Measurements from ENCODE around the gene ACER2.

ACER2 gene

DNA sequence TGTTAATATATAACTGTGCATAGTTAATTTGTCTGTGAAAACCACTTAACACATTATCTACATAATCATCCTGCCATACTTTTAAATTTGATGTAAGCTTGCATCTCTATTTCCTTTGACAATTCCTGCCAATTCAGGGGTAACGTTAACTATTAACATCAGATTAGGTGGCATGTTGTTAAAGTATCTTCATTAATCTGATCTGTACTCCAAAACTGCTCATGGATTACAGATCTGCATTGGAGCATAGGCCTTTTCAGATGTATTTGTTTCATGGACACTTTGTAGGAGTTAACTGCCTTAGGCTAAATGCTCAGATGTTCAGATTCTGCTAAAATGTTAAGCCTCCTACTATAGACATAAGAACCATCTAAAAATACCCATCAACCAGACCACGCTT lies 31.9 kb upstream of the ACER2 start:
- Mint-ChIP-seq H3K27me3 (ENCODE audit: low read depth) (no peaks in the 10 kb centered on the region), H3K4me3 (peak overlapping the region; percentile 59 to 71 (median 63)), H3K9me3 (no peaks in the 10 kb centered on the region), H3K27ac (peak overlapping the region; percentile 37 to 79 (median 44)), H3K36me3 (ENCODE audit: low read depth) (peaks cover 74% of the 10 kb centered on the region), H3K4me1 (peaks cover 39% of the 10 kb centered on the region)
- TF ChIP-seq, protein P1, sequence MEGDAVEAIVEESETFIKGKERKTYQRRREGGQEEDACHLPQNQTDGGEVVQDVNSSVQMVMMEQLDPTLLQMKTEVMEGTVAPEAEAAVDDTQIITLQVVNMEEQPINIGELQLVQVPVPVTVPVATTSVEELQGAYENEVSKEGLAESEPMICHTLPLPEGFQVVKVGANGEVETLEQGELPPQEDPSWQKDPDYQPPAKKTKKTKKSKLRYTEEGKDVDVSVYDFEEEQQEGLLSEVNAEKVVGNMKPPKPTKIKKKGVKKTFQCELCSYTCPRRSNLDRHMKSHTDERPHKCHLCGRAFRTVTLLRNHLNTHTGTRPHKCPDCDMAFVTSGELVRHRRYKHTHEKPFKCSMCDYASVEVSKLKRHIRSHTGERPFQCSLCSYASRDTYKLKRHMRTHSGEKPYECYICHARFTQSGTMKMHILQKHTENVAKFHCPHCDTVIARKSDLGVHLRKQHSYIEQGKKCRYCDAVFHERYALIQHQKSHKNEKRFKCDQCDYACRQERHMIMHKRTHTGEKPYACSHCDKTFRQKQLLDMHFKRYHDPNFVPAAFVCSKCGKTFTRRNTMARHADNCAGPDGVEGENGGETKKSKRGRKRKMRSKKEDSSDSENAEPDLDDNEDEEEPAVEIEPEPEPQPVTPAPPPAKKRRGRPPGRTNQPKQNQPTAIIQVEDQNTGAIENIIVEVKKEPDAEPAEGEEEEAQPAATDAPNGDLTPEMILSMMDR (IDR thresholded peaks at IDR 0.05; ENCODE audit: unreplicated experiment in 3 of 3) = no peak

DNA sequence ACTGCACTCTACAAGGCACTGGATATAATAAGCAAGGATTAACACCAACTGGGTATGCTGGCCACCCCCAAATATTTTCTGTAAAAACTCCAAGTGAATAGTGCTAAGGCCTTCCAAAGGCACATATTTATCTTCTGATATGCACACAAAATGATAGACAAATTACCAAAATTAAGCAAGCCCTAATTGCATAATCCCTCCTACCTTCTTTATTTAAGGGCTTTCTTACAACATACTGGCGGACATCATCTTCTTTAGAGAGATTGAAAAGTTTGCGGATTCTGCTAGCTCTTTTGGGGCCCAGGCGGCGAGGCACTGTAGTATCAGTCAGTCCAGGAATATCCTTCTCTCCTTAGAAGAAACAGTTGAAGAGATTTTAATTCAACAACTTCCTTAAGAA lies 30.6 kb upstream of the ACER2 start:
- TF ChIP-seq, protein P1 (IDR thresholded peaks at IDR 0.05; ENCODE audit: unreplicated experiment in 3 of 3) = no peak
- Mint-ChIP-seq H3K36me3 (ENCODE audit: low read depth) (peaks cover 66% of the 10 kb centered on the region), H3K27ac (peak overlapping the region; percentile 69 to 99 (median 98)), H3K27me3 (ENCODE audit: low read depth) (no peaks in the 10 kb centered on the region), H3K4me1 (peaks cover 43% of the 10 kb centered on the region), H3K4me3 (peak overlapping the region; percentile 96 to 100 (median 96)), H3K9me3 (no peaks in the 10 kb centered on the region)

DNA sequence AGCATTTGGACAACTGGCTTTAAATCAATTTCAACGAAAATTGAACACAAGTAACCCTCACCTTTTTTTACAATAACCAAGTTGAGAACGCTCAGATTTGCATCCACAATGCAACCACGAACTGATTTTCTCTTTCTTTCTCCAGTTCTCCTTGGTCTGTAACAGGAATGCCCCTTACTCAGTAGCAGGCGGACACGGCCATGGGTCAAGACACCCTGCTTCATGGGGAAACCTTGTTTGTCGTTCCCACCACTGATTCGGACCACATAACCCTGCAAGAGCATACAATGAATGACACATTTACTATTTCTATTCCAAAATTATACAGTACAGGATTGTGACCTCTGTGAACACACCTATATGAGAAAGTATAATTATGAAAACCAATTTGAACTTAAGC lies 30.2 kb upstream of the ACER2 start:
- Mint-ChIP-seq H3K27ac (peak overlapping the region; percentile 98 to 99 (median 99)), H3K9me3 (no peaks in the 10 kb centered on the region), H3K4me1 (peaks cover 43% of the 10 kb centered on the region), H3K36me3 (ENCODE audit: low read depth) (peaks cover 61% of the 10 kb centered on the region), H3K4me3 (peak overlapping the region; percentile 96 to 100 (median 96)), H3K27me3 (ENCODE audit: low read depth) (no peaks in the 10 kb centered on the region)
- TF ChIP-seq, protein P1 (IDR thresholded peaks at IDR 0.05; ENCODE audit: unreplicated experiment in 3 of 3) = no peak

DNA sequence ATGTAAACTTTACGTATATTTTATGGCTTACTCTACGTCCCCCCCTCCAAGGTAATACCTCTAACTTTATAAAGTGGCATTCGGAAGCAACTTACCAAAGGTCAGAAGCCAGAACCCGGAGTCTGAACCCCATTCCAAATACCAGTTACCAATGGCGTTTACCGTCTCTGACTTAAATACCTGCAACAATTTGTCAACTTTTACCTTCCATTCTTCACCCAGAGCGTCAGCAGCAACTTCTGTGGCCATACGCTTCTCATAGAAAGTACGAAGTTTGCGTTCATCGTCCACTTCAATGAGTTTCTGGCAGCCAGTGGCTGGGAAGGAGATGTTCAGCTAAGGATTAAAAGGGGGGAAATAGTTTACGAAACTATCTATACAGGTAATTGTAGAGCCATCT lies 29.5 kb upstream of the ACER2 start:
- H3K9me3 Mint-ChIP-seq = no peaks in the 10 kb centered on the region
- H3K27ac Mint-ChIP-seq = peak overlapping the region; percentile 98 to 99 (median 99)
- H3K4me3 Mint-ChIP-seq = peak overlapping the region; percentile 96 to 100 (median 96)
- H3K27me3 Mint-ChIP-seq (ENCODE audit: low read depth) = no peaks in the 10 kb centered on the region
- peaks cover 55% of the 10 kb centered on the region for H3K36me3 Mint-ChIP-seq (ENCODE audit: low read depth)
- TF ChIP-seq, protein P1 (IDR thresholded peaks at IDR 0.05; ENCODE audit: unreplicated experiment in 3 of 3) = no peak
- H3K4me1 Mint-ChIP-seq = peaks cover 43% of the 10 kb centered on the region

DNA sequence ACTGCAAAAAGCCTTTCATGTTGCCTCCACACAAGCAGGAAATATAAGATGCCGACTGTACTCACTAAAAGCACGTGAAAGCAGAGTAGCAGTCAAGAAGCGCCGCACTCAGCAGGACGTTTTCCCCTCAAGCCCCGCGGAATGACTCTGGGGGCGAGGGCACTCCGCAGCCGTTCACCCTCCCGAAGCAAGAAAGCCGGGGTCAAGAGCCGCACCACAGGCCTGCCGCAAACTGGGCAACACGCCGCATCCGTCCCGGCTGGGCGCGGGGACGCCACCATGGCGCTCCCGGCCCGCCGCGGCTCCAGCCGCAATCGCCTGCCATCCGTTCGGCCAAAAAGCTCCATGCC lies 29.1 kb upstream of the ACER2 start:
- H3K9me3 Mint-ChIP-seq = no peaks in the 10 kb centered on the region
- H3K4me3 Mint-ChIP-seq = peak overlapping the region; percentile 96 to 100 (median 96)
- H3K27me3 Mint-ChIP-seq (ENCODE audit: low read depth) = no peaks in the 10 kb centered on the region
- TF ChIP-seq, protein P1 (IDR thresholded peaks at IDR 0.05; ENCODE audit: unreplicated experiment in 3 of 3) = no peak
- H3K27ac Mint-ChIP-seq = peak overlapping the region; percentile 98 to 99 (median 99)
- H3K36me3 Mint-ChIP-seq (ENCODE audit: low read depth) = peaks cover 51% of the 10 kb centered on the region
- peaks cover 43% of the 10 kb centered on the region for H3K4me1 Mint-ChIP-seq

DNA sequence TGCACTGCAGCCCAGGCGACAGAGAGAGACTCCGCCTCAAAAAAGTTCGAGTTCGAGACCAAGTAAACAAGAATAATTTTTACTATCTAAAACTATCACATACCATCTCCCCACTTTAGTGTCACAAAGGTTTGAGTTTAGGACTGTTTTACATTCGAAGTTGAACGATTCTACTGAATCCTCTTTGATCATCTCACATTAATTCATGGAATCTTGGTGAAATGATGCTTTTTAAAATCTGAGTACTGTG lies 28.1 kb upstream of the ACER2 start:
- no peaks in the 10 kb centered on the region for H3K27me3 Mint-ChIP-seq (ENCODE audit: low read depth)
- H3K4me1 Mint-ChIP-seq = peaks cover 43% of the 10 kb centered on the region
- H3K36me3 Mint-ChIP-seq (ENCODE audit: low read depth) = peaks cover 41% of the 10 kb centered on the region
- peak overlapping the region; percentile 96 to 100 (median 96) for H3K4me3 Mint-ChIP-seq
- TF ChIP-seq, protein P1 (IDR thresholded peaks at IDR 0.05; ENCODE audit: unreplicated experiment in 3 of 3) = no peak
- no peaks in the 10 kb centered on the region for H3K9me3 Mint-ChIP-seq
- peak overlapping the region; percentile 98 to 99 (median 99) for H3K27ac Mint-ChIP-seq

All from nephron (organoid).